OCI-LY7 (cell line): Measurements from ENCODE around the gene NPS. TPM values are rescaled to one million over a fixed set of nuclear protein-coding genes. Genes with fewer than 3 reads are reported as not detected.

Experiments
- BruUV-seq: library from RNA; stranded (reverse); fragments of 400-500 nt; replicated peaks from 2 replicates; lab custom pipeline; 2021; lab: Mats Ljungman, UMichigan
- CTCF ChIA-PET: fragments of 300-600 bp; sonication (Branson Sonifier 250); formaldehyde crosslinking; loops from one replicate; lab custom pipeline; 2022; ENCODE audit warnings: antibody characterized with exemption; ENCODE audit not compliant: unreplicated experiment; lab: Charles Lee
- POLR2A ChIA-PET: fragments of 300-600 bp; sonication (Branson Sonifier 250); formaldehyde crosslinking; loops from one replicate; lab custom pipeline; 2022; ENCODE audit warnings: antibody characterized with exemption; lab: Charles Lee
- DNase-seq: peaks from one replicate; pipeline ENCODE4 v3.0.0-alpha.2; 2015; ENCODE audit warnings: low spot score
- H2AFZ ChIP-seq: fragments of 200-600 bp; sonication (generic), shearing (Covaris generic); 2 replicates; pipeline ENCODE4 v1.6.1; 2014; ENCODE audit warnings: mild to moderate bottlenecking, antibody characterized with exemption, low read length, moderate library complexity
- H3K27ac ChIP-seq: fragments of 200-600 bp; sonication (generic); 2 replicates; pipeline ENCODE4 v1.5.1; 2014; ENCODE audit warnings: mixed run types, low read depth, mild to moderate bottlenecking, moderate library complexity, low read length, inconsistent platforms; ENCODE audit not compliant: poor library complexity, severe bottlenecking
- H3K36me3 ChIP-seq: fragments of 200-600 bp; sonication (generic); 2 replicates; pipeline ENCODE4 v1.6.1; 2014; ENCODE audit warnings: mild to moderate bottlenecking, antibody characterized with exemption, low read length, moderate library complexity, mixed read lengths; ENCODE audit not compliant: insufficient read depth
- H3K4me1 ChIP-seq: fragments of 200-600 bp; sonication (generic); 2 replicates; pipeline ENCODE4 v1.5.1; 2014; ENCODE audit warnings: mild to moderate bottlenecking, low read length; ENCODE audit not compliant: insufficient read depth, poor library complexity, severe bottlenecking
- H3K4me2 ChIP-seq: fragments of 200-600 bp; sonication (generic); 2 replicates; pipeline ENCODE4 v1.6.1; 2014; ENCODE audit warnings: mild to moderate bottlenecking, low read length
- H3K4me3 ChIP-seq: fragments of 200-600 bp; sonication (generic); 2 replicates; pipeline ENCODE4 v1.5.1; 2014; ENCODE audit warnings: mild to moderate bottlenecking, low read depth, low read length; ENCODE audit not compliant: poor library complexity, severe bottlenecking
- H3K79me2 ChIP-seq: fragments of 200-600 bp; sonication (generic); 2 replicates; pipeline ENCODE4 v1.6.1; 2016; ENCODE audit warnings: low read depth, mild to moderate bottlenecking, low read length, moderate library complexity, mixed read lengths; ENCODE audit not compliant: insufficient read depth
- H3K9me2 ChIP-seq: fragments of 200-600 bp; sonication (generic); 2 replicates; pipeline ENCODE4 v1.6.1; 2016; ENCODE audit warnings: mild to moderate bottlenecking, low read length, mixed read lengths; ENCODE audit not compliant: insufficient read depth
- H3K9me3 ChIP-seq: fragments of 200-600 bp; sonication (generic); 2 replicates; pipeline ENCODE4 v1.6.1; 2014; ENCODE audit warnings: mild to moderate bottlenecking, mixed run types, low read length, mixed read lengths
- H4K20me1 ChIP-seq: fragments of 200-600 bp; sonication (generic); 2 replicates; pipeline ENCODE4 v1.6.1; 2014; ENCODE audit warnings: mild to moderate bottlenecking, antibody characterized with exemption, low read length, moderate library complexity, mixed read lengths; ENCODE audit not compliant: insufficient read depth
- CTCF ChIP-seq: fragments of 200-600 bp; sonication (generic); conservative IDR thresholded peaks from 2 replicates; pipeline ENCODE4 v1.5.1; 2014; ENCODE audit warnings: mild to moderate bottlenecking, antibody characterized with exemption, low read length, moderate library complexity, mixed read lengths
- EZH2phosphoT487 ChIP-seq: fragments of 200-600 bp; sonication (generic); IDR thresholded peaks from 2 replicates; pipeline ENCODE4 v1.6.1; 2018; ENCODE audit warnings: low read depth, borderline replicate concordance, mild to moderate bottlenecking, mixed run types, antibody characterized with exemption, low read length, moderate library complexity, mixed read lengths
- intact Hi-C: fragments of 100-400 bp; cut with micrococcal nuclease; formaldehyde crosslinking; loops from one replicate; pipeline ENCODE4 v1.10.0; 2022; ENCODE audit not compliant: unreplicated experiment
- total RNA-seq, 2 experiments: library from RNA; depleted of rRNA in 1 of 2; stranded (reverse); fragments of >200 nt in 1 of 2; shearing (Covaris generic) in 1 of 2; gene quantifications; 2 replicates each; pipeline ENCODE4 v1.2.3, GENCODE V29; 2014 to 2022

NPS gene
- total RNA-seq, 2 experiments from 2014 or later: not detected

GRCh38 chr10:127565583-127565982, 16.5 kb downstream of the NPS start:
- intact Hi-C loops: no loop called here

GRCh38 chr10:127569210-127569609, 20.1 kb downstream of the NPS start:
- no peak for DNase-seq
- Histone ChIP-seq H3K4me2 (no peak overlapping the region), H3K27ac (no peak overlapping the region), H3K9me2 (no peaks in the 10 kb centered on the region), H3K79me2 (no peaks in the 10 kb centered on the region), H2AFZ (no peak overlapping the region), H3K4me3 (no peak overlapping the region), H3K36me3 (no peaks in the 10 kb centered on the region), H3K4me1 (no peaks in the 10 kb centered on the region), H4K20me1 (no peaks in the 10 kb centered on the region), H3K9me3 (no peaks in the 10 kb centered on the region)
- CTCF ChIA-PET: no interaction called here
- intact Hi-C loops: no loop called here
- TF ChIP-seq EZH2phosphoT487 (no peak), CTCF (no peak)
- POLR2A ChIA-PET: no interaction called here
- no TSS peak for BruUV-seq

More at GRCh38 chr10:127565583-127565982, 16.5 kb downstream of the NPS start:
- ChIA-PET CTCF (no interaction called here), POLR2A (no interaction called here)
- Histone ChIP-seq H3K4me1 (no peaks in the 10 kb centered on the region), H3K9me2 (no peaks in the 10 kb centered on the region), H3K36me3 (no peaks in the 10 kb centered on the region), H3K9me3 (no peaks in the 10 kb centered on the region), H4K20me1 (no peaks in the 10 kb centered on the region), H3K79me2 (no peaks in the 10 kb centered on the region), H3K4me2 (no peak overlapping the region), H3K27ac (no peak overlapping the region), H2AFZ (no peak overlapping the region), H3K4me3 (no peak overlapping the region)
- BruUV-seq: no TSS peak
- no peak for DNase-seq
- TF ChIP-seq EZH2phosphoT487: no peak
- TF ChIP-seq CTCF: no peak

- no peaks in the 10 kb centered on the region for H3K9me3 ChIP-seq
- no peak overlapping the region for H3K4me3 ChIP-seq
- no peaks in the 10 kb centered on the region for H3K36me3 ChIP-seq
- ChIA-PET CTCF (no interaction called here), POLR2A (no interaction called here)
- no peak overlapping the region for H3K4me2 ChIP-seq
- H3K27ac ChIP-seq: no peak overlapping the region
- intact Hi-C loops: no loop called here
- H3K79me2 ChIP-seq: no peaks in the 10 kb centered on the region
- no peaks in the 10 kb centered on the region for H3K9me2 ChIP-seq
- H3K4me1 ChIP-seq: no peaks in the 10 kb centered on the region
- no peaks in the 10 kb centered on the region for H4K20me1 ChIP-seq
- TF ChIP-seq EZH2phosphoT487 (no peak), CTCF (no peak)
- no peak overlapping the region for H2AFZ ChIP-seq
- no TSS peak for BruUV-seq
- DNase-seq: no peak
Measured at GRCh38 chr10:127570036-127570435, 20.9 kb downstream of the NPS start.
